OCI-LY7 (cell line): ENCODE measurements around the gene FBH1. TPM values are rescaled to one million over a fixed set of nuclear protein-coding genes. Genes with fewer than 3 reads are reported as not detected.

Experiments used
- BruUV-seq: library from RNA; stranded (reverse); fragments of 400-500 nt; replicated peaks from 2 replicates; lab custom pipeline; 2021; lab: Mats Ljungman, UMichigan
- CTCF ChIA-PET: fragments of 300-600 bp; sonication (Branson Sonifier 250); formaldehyde crosslinking; loops from one replicate; lab custom pipeline; 2022; ENCODE audit warnings: antibody characterized with exemption; ENCODE audit not compliant: unreplicated experiment; lab: Charles Lee
- POLR2A ChIA-PET: fragments of 300-600 bp; sonication (Branson Sonifier 250); formaldehyde crosslinking; loops from one replicate; lab custom pipeline; 2022; ENCODE audit warnings: antibody characterized with exemption; lab: Charles Lee
- DNase-seq: peaks from one replicate; pipeline ENCODE4 v3.0.0-alpha.2; 2015; ENCODE audit warnings: low spot score
- H2AFZ ChIP-seq: fragments of 200-600 bp; sonication (generic), shearing (Covaris generic); 2 replicates; pipeline ENCODE4 v1.6.1; 2014; ENCODE audit warnings: mild to moderate bottlenecking, antibody characterized with exemption, low read length, moderate library complexity
- H3K27ac ChIP-seq: fragments of 200-600 bp; sonication (generic); 2 replicates; pipeline ENCODE4 v1.5.1; 2014; ENCODE audit warnings: mixed run types, low read depth, mild to moderate bottlenecking, moderate library complexity, low read length, inconsistent platforms; ENCODE audit not compliant: poor library complexity, severe bottlenecking
- H3K36me3 ChIP-seq: fragments of 200-600 bp; sonication (generic); 2 replicates; pipeline ENCODE4 v1.6.1; 2014; ENCODE audit warnings: mild to moderate bottlenecking, antibody characterized with exemption, low read length, moderate library complexity, mixed read lengths; ENCODE audit not compliant: insufficient read depth
- H3K4me1 ChIP-seq: fragments of 200-600 bp; sonication (generic); 2 replicates; pipeline ENCODE4 v1.5.1; 2014; ENCODE audit warnings: mild to moderate bottlenecking, low read length; ENCODE audit not compliant: insufficient read depth, poor library complexity, severe bottlenecking
- H3K4me2 ChIP-seq: fragments of 200-600 bp; sonication (generic); 2 replicates; pipeline ENCODE4 v1.6.1; 2014; ENCODE audit warnings: mild to moderate bottlenecking, low read length
- H3K4me3 ChIP-seq: fragments of 200-600 bp; sonication (generic); 2 replicates; pipeline ENCODE4 v1.5.1; 2014; ENCODE audit warnings: mild to moderate bottlenecking, low read depth, low read length; ENCODE audit not compliant: poor library complexity, severe bottlenecking
- H3K79me2 ChIP-seq: fragments of 200-600 bp; sonication (generic); 2 replicates; pipeline ENCODE4 v1.6.1; 2016; ENCODE audit warnings: low read depth, mild to moderate bottlenecking, low read length, moderate library complexity, mixed read lengths; ENCODE audit not compliant: insufficient read depth
- H3K9me2 ChIP-seq: fragments of 200-600 bp; sonication (generic); 2 replicates; pipeline ENCODE4 v1.6.1; 2016; ENCODE audit warnings: mild to moderate bottlenecking, low read length, mixed read lengths; ENCODE audit not compliant: insufficient read depth
- H3K9me3 ChIP-seq: fragments of 200-600 bp; sonication (generic); 2 replicates; pipeline ENCODE4 v1.6.1; 2014; ENCODE audit warnings: mild to moderate bottlenecking, mixed run types, low read length, mixed read lengths
- H4K20me1 ChIP-seq: fragments of 200-600 bp; sonication (generic); 2 replicates; pipeline ENCODE4 v1.6.1; 2014; ENCODE audit warnings: mild to moderate bottlenecking, antibody characterized with exemption, low read length, moderate library complexity, mixed read lengths; ENCODE audit not compliant: insufficient read depth
- CTCF ChIP-seq: fragments of 200-600 bp; sonication (generic); conservative IDR thresholded peaks from 2 replicates; pipeline ENCODE4 v1.5.1; 2014; ENCODE audit warnings: mild to moderate bottlenecking, antibody characterized with exemption, low read length, moderate library complexity, mixed read lengths
- EZH2phosphoT487 ChIP-seq: fragments of 200-600 bp; sonication (generic); IDR thresholded peaks from 2 replicates; pipeline ENCODE4 v1.6.1; 2018; ENCODE audit warnings: low read depth, borderline replicate concordance, mild to moderate bottlenecking, mixed run types, antibody characterized with exemption, low read length, moderate library complexity, mixed read lengths
- intact Hi-C: fragments of 100-400 bp; cut with micrococcal nuclease; formaldehyde crosslinking; loops from one replicate; pipeline ENCODE4 v1.10.0; 2022; ENCODE audit not compliant: unreplicated experiment
- total RNA-seq, 2 experiments: library from RNA; depleted of rRNA in 1 of 2; stranded (reverse); fragments of >200 nt in 1 of 2; shearing (Covaris generic) in 1 of 2; gene quantifications; 2 replicates each; pipeline ENCODE4 v1.2.3, GENCODE V29; 2014 to 2022

The FBH1 gene
- total RNA-seq, 2 experiments from 2014 or later: 58.1 to 65.6 TPM

GRCh38 chr10:5965266-5965665, 75.2 kb downstream of the FBH1 start:
- Histone ChIP-seq H3K27ac (no peak overlapping the region), H3K4me1 (no peaks in the 10 kb centered on the region), H2AFZ (no peak overlapping the region), H3K4me2 (no peak overlapping the region), H3K36me3 (no peaks in the 10 kb centered on the region), H3K79me2 (no peaks in the 10 kb centered on the region), H3K9me3 (no peaks in the 10 kb centered on the region), H3K4me3 (no peak overlapping the region), H3K9me2 (no peaks in the 10 kb centered on the region), H4K20me1 (no peaks in the 10 kb centered on the region)
- no peak for DNase-seq
- CTCF ChIA-PET: no interaction called here
- TF ChIP-seq EZH2phosphoT487: no peak
- no peak for TF ChIP-seq CTCF
- POLR2A ChIA-PET: interaction anchor here (0.5 kb wide), 2 partner anchors 17 to 177 kb away, joined by 3 read pairs; no protein-coding TSS in a partner anchor
- no TSS peak for BruUV-seq
- intact Hi-C loops: no loop called here

- Histone ChIP-seq H3K4me1 (peaks cover 8% of the 10 kb centered on the region), H3K79me2 (no peaks in the 10 kb centered on the region), H3K36me3 (no peaks in the 10 kb centered on the region), H3K27ac (no peak overlapping the region), H3K4me3 (no peak overlapping the region), H3K4me2 (no peak overlapping the region), H4K20me1 (no peaks in the 10 kb centered on the region), H3K9me2 (no peaks in the 10 kb centered on the region), H2AFZ (no peak overlapping the region), H3K9me3 (no peaks in the 10 kb centered on the region)
- intact Hi-C loops: no loop called here
- TF ChIP-seq CTCF (no peak), EZH2phosphoT487 (no peak)
- ChIA-PET CTCF (no interaction called here), POLR2A (no interaction called here)
- BruUV-seq: no TSS peak
- DNase-seq: no peak
These were observed 78.1 kb downstream of the FBH1 start for GRCh38 chr10:5968037-5968680.

- POLR2A ChIA-PET: no interaction called here
- BruUV-seq: no TSS peak
- H4K20me1 ChIP-seq: no peaks in the 10 kb centered on the region
These were observed 78.8 kb downstream of the FBH1 start for GRCh38 chr10:5968681-5969453.

More at GRCh38 chr10:5968681-5969453, 78.8 kb downstream of the FBH1 start:
- no peaks in the 10 kb centered on the region for H3K9me3 ChIP-seq
- intact Hi-C loops: no loop called here
- H3K27ac ChIP-seq: no peak overlapping the region
- H3K4me1 ChIP-seq: peaks cover 8% of the 10 kb centered on the region
- no peaks in the 10 kb centered on the region for H3K36me3 ChIP-seq
- H2AFZ ChIP-seq: no peak overlapping the region
- no peak overlapping the region for H3K4me3 ChIP-seq
- no peak for DNase-seq
- no peak for TF ChIP-seq CTCF
- no peak for TF ChIP-seq EZH2phosphoT487
- no peak overlapping the region for H3K4me2 ChIP-seq
- CTCF ChIA-PET: no interaction called here
- H3K79me2 ChIP-seq: no peaks in the 10 kb centered on the region
- no peaks in the 10 kb centered on the region for H3K9me2 ChIP-seq
